Astrocyte (in vitro differentiated cells and primary cell): ENCODE data around the gene NUBPL. TPM values are rescaled to one million over a fixed set of nuclear protein-coding genes. Genes with fewer than 3 reads are reported as not detected.

Experiments
- DNase-seq: peaks from one replicate; pipeline ENCODE4 v3.0.0-alpha.2; 2010; ENCODE audit warnings: low read depth
- FAIRE-seq: peaks from 2 replicates; lab custom pipeline; 2011; peaks lifted over from hg19 to GRCh38; lab: Jason Lieb, UNC
- H2AFZ ChIP-seq: 2 replicates; pipeline ENCODE4 v1.6.0; 2012; ENCODE audit warnings: low read depth, low read length, inconsistent platforms
- H3K27ac ChIP-seq: 2 replicates; pipeline ENCODE4 v1.5.1; 2011; ENCODE audit warnings: low read depth, low read length, inconsistent platforms
- H3K27me3 ChIP-seq: 2 replicates; pipeline ENCODE4 v1.6.0; 2011; ENCODE audit warnings: low read length, inconsistent platforms; ENCODE audit not compliant: insufficient read depth
- H3K36me3 ChIP-seq: 2 replicates; pipeline ENCODE4 v1.5.1; 2011; ENCODE audit warnings: low read length, inconsistent platforms; ENCODE audit not compliant: insufficient read depth
- H3K4me1 ChIP-seq: 2 replicates; pipeline ENCODE4 v1.5.1; 2011; ENCODE audit warnings: low read length, inconsistent platforms; ENCODE audit not compliant: insufficient read depth
- H3K4me2 ChIP-seq: 2 replicates; pipeline ENCODE4 v1.6.0; 2012; ENCODE audit warnings: low read length, inconsistent platforms
- H3K4me3 ChIP-seq: 2 replicates; pipeline ENCODE4 v1.5.1; 2011; ENCODE audit warnings: low read depth, mild to moderate bottlenecking, low read length, inconsistent platforms; ENCODE audit not compliant: insufficient read depth
- H3K79me2 ChIP-seq: 2 replicates; pipeline ENCODE4 v1.6.0; 2012; ENCODE audit warnings: mild to moderate bottlenecking, low read length, inconsistent platforms; ENCODE audit not compliant: insufficient read depth
- H3K9ac ChIP-seq: 2 replicates; pipeline ENCODE4 v1.6.0; 2012; ENCODE audit warnings: mild to moderate bottlenecking, low read length, inconsistent platforms
- H3K9me3 ChIP-seq: 2 replicates; pipeline ENCODE4 v1.5.1; 2012; ENCODE audit warnings: low read depth, mild to moderate bottlenecking, low read length, inconsistent platforms; ENCODE audit not compliant: insufficient read depth
- H4K20me1 ChIP-seq: 2 replicates; pipeline ENCODE4 v1.6.0; 2012; ENCODE audit warnings: low read length, inconsistent platforms; ENCODE audit not compliant: insufficient read depth
- H3K27ac Mint-ChIP-seq: one replicate; pipeline ENCODE4 v1.8.0; 2021; ENCODE audit warnings: mild to moderate bottlenecking, mixed read lengths; ENCODE audit not compliant: unreplicated experiment
- H3K27me3 Mint-ChIP-seq: one replicate; pipeline ENCODE4 v1.8.0; 2021; ENCODE audit warnings: low read depth, mixed read lengths; ENCODE audit not compliant: unreplicated experiment
- H3K36me3 Mint-ChIP-seq: one replicate; pipeline ENCODE4 v1.8.0; 2021; ENCODE audit warnings: low read depth, mixed read lengths; ENCODE audit not compliant: unreplicated experiment
- H3K4me1 Mint-ChIP-seq: one replicate; pipeline ENCODE4 v1.8.0; 2021; ENCODE audit warnings: low read depth, mixed read lengths; ENCODE audit not compliant: unreplicated experiment
- H3K4me3 Mint-ChIP-seq: one replicate; pipeline ENCODE4 v1.8.0; 2021; ENCODE audit warnings: mild to moderate bottlenecking, moderate library complexity, mixed read lengths; ENCODE audit not compliant: unreplicated experiment
- H3K9me3 Mint-ChIP-seq: one replicate; pipeline ENCODE4 v1.8.0; 2021; ENCODE audit warnings: mild to moderate bottlenecking, mixed read lengths; ENCODE audit not compliant: unreplicated experiment
- EZH2 ChIP-seq: IDR thresholded peaks from 2 replicates; pipeline ENCODE4 v1.6.1; 2012; ENCODE audit warnings: mild to moderate bottlenecking, low read length, inconsistent platforms; ENCODE audit not compliant: insufficient read depth
- total RNA-seq: library from RNA; stranded (reverse); gene quantifications from 2 replicates; pipeline ENCODE4 v1.2.1, GENCODE V29; 2021
- TF ChIP-seq, protein P1 (sequence below): IDR thresholded peaks from 2 replicates; pipeline ENCODE4 v1.5.1; 2011; ENCODE audit warnings: low read depth, mild to moderate bottlenecking, inconsistent platforms, low read length, moderate library complexity; ENCODE audit not compliant: insufficient read depth

Gene NUBPL
- total RNA-seq, 1 donor from 2014 or later, result 9.0 TPM

DNA sequence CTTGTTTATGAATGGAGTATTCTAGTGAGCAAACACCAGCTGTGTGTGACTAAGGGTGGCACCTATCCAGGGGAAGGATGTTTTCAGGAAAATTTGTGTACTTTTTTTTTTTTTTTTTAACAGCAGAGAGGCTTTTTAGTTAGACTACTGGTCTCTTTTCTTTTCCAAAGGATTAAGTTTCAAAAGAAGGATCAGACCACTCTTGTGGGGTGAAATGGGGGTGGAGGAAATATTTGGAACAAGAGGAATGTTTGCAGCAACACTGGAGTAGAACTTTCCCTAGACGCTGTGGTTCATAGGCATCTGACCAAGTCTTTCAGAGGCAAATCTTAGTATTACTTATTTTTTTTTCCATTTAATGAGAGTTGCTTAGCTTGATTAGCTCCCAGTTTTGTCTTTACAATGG lies 21.1 kb downstream of the NUBPL start:
- peaks cover 12% of the 10 kb centered on the region for H3K4me1 Mint-ChIP-seq
- Histone ChIP-seq H3K27me3 (no peaks in the 10 kb centered on the region), H2AFZ (no peak overlapping the region), H3K9me3 (no peaks in the 10 kb centered on the region), H3K27ac (no peak overlapping the region), H3K9ac (no peak overlapping the region), H3K36me3 (no peaks in the 10 kb centered on the region), H4K20me1 (no peaks in the 10 kb centered on the region), H3K4me3 (no peak overlapping the region), H3K4me1 (no peaks in the 10 kb centered on the region), H3K4me2 (no peak overlapping the region), H3K79me2 (no peaks in the 10 kb centered on the region)
- no peak for FAIRE-seq
- TF ChIP-seq, protein P1, sequence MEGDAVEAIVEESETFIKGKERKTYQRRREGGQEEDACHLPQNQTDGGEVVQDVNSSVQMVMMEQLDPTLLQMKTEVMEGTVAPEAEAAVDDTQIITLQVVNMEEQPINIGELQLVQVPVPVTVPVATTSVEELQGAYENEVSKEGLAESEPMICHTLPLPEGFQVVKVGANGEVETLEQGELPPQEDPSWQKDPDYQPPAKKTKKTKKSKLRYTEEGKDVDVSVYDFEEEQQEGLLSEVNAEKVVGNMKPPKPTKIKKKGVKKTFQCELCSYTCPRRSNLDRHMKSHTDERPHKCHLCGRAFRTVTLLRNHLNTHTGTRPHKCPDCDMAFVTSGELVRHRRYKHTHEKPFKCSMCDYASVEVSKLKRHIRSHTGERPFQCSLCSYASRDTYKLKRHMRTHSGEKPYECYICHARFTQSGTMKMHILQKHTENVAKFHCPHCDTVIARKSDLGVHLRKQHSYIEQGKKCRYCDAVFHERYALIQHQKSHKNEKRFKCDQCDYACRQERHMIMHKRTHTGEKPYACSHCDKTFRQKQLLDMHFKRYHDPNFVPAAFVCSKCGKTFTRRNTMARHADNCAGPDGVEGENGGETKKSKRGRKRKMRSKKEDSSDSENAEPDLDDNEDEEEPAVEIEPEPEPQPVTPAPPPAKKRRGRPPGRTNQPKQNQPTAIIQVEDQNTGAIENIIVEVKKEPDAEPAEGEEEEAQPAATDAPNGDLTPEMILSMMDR, result no peak
- no peak for TF ChIP-seq EZH2
- no peak overlapping the region for H3K4me3 Mint-ChIP-seq
- H3K27ac Mint-ChIP-seq, result no peak overlapping the region
- H3K27me3 Mint-ChIP-seq, result no peaks in the 10 kb centered on the region
- peak; percentile 85 for DNase-seq
- H3K36me3 Mint-ChIP-seq, result peaks cover 3% of the 10 kb centered on the region
- no peaks in the 10 kb centered on the region for H3K9me3 Mint-ChIP-seq

DNA sequence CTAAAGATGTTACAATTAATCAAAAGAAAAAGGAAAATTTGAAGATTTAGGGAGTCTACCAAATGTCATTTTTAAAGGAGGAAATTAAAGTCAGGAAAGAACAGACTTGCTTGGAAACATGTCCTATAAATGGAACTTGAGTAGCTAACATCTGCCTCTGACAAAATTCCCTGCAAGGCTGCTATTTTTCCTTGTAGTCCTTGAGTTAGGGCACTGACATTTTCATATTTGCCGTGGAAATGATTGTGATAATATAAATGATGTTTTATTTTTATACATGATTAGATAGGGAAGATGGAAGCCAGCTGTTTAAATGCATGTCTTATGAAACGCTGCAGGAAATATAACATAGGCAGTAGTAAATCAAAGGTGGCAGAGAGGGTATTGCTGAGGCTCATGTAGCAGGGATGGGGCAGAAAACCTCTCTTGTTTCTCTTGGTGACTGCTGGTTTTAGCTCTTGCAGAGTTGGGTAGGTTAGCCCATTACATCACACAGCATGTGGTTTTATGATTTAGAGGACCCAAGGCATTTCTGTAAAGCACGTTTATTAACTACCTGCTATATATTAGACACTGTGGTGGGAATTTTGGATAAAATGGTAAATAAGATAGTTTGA lies 21.7 kb downstream of the NUBPL start:
- Histone ChIP-seq H3K27me3 (no peaks in the 10 kb centered on the region), H3K27ac (no peak overlapping the region), H3K9ac (no peak overlapping the region), H3K4me3 (no peak overlapping the region), H3K79me2 (no peaks in the 10 kb centered on the region), H3K36me3 (no peaks in the 10 kb centered on the region), H3K4me1 (no peaks in the 10 kb centered on the region), H3K9me3 (no peaks in the 10 kb centered on the region), H3K4me2 (no peak overlapping the region), H2AFZ (no peak overlapping the region), H4K20me1 (no peaks in the 10 kb centered on the region)
- no peak for FAIRE-seq
- Mint-ChIP-seq H3K27me3 (no peaks in the 10 kb centered on the region), H3K27ac (no peak overlapping the region), H3K4me1 (peaks cover 12% of the 10 kb centered on the region), H3K36me3 (peaks cover 3% of the 10 kb centered on the region), H3K4me3 (no peak overlapping the region), H3K9me3 (no peaks in the 10 kb centered on the region)
- DNase-seq, result no peak
- no peak for TF ChIP-seq EZH2
- TF ChIP-seq, protein P1, result no peak

DNA sequence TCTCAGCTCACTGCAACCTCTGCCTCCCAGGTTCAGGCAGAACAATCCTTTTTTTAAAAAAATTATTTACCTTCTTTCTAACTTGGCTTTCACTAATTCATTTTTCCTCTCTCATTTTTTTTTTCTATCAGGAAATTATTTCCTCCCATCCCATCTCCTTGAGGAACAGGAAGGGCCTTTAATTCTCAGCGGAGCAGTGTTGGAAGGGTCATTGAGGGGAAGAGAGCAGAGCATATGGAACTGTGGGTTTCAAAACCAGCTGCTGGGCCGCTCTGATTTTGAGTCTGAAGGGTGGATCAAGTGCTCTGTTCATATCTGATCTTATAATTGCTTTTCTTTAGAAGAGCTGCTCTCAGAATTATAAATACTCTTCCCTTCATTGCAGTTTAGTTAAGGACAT lies 29.0 kb downstream of the NUBPL start:
- FAIRE-seq, result no peak
- H3K4me1 ChIP-seq, result no peaks in the 10 kb centered on the region
- no peaks in the 10 kb centered on the region for H3K79me2 ChIP-seq
- H3K36me3 ChIP-seq, result no peaks in the 10 kb centered on the region
- H4K20me1 ChIP-seq, result no peaks in the 10 kb centered on the region
- no peak overlapping the region for H3K4me2 ChIP-seq
- H3K4me3 Mint-ChIP-seq, result no peak overlapping the region
- no peak overlapping the region for H3K4me3 ChIP-seq
- no peak overlapping the region for H3K27ac Mint-ChIP-seq
- H3K9me3 Mint-ChIP-seq, result no peaks in the 10 kb centered on the region
- H3K27me3 ChIP-seq, result no peaks in the 10 kb centered on the region
- no peak overlapping the region for H3K27ac ChIP-seq
- TF ChIP-seq, protein P1, result no peak
- no peak for TF ChIP-seq EZH2
- H2AFZ ChIP-seq, result no peak overlapping the region
- DNase-seq, result no peak
- no peaks in the 10 kb centered on the region for H3K9me3 ChIP-seq
- no peak overlapping the region for H3K9ac ChIP-seq
- peaks cover 3% of the 10 kb centered on the region for H3K4me1 Mint-ChIP-seq
- H3K36me3 Mint-ChIP-seq, result peaks cover 3% of the 10 kb centered on the region
- H3K27me3 Mint-ChIP-seq, result no peaks in the 10 kb centered on the region
